HUES48 (cell line): ENCODE data around the gene PRKN.

ENCODE experiments used
- H3K27ac ChIP-seq: one replicate; pipeline ENCODE4 v1.7.0; 2013; ENCODE audit warnings: low read depth, low read length, inconsistent platforms
- H3K27me3 ChIP-seq: 2 replicates; pipeline ENCODE4 v1.6.1; 2013; ENCODE audit warnings: mild to moderate bottlenecking, low read length; ENCODE audit not compliant: control insufficient read depth, insufficient read depth
- H3K36me3 ChIP-seq: 2 replicates; pipeline ENCODE4 v1.6.1; 2013; ENCODE audit warnings: low read length; ENCODE audit not compliant: control insufficient read depth, insufficient read depth
- H3K4me1 ChIP-seq: 2 replicates; pipeline ENCODE4 v1.6.1; 2013; ENCODE audit warnings: mild to moderate bottlenecking, low read length; ENCODE audit not compliant: control insufficient read depth, insufficient read depth
- H3K4me3 ChIP-seq: 2 replicates; pipeline ENCODE4 v1.5.1; 2013; ENCODE audit warnings: mild to moderate bottlenecking, low read depth, low read length
- H3K9ac ChIP-seq: 2 replicates; pipeline ENCODE4 v1.6.1; 2013; ENCODE audit warnings: mild to moderate bottlenecking, low read depth, low read length, moderate library complexity
- H3K9me3 ChIP-seq: 2 replicates; pipeline ENCODE4 v1.6.1; 2013; ENCODE audit warnings: low read length; ENCODE audit not compliant: control insufficient read depth, insufficient read depth

The PRKN gene

DNA sequence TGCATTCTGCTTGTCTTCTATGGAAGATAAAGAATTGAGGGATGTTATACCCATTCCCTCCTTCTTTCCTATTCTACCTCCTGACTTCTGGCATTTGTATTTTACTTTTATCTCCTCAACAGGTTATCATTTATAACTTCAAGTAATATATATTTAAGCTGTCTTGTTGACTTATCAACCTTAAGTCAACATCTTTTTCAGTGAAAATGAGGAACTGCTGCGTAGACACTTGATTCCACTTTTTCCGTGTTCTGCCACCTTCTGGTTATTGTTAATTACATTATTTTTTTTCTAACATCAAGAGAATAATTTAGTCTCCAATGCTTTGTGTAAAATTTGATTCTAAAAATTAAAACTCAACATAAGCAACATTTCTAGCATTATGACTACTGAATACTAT, 107.5 kb downstream of the PRKN start:
- H3K4me1 ChIP-seq: peaks cover 7% of the 10 kb centered on the region
- H3K9ac ChIP-seq: no peak overlapping the region
- no peaks in the 10 kb centered on the region for H3K9me3 ChIP-seq
- no peak overlapping the region for H3K4me3 ChIP-seq
- no peaks in the 10 kb centered on the region for H3K36me3 ChIP-seq
- H3K27me3 ChIP-seq: no peaks in the 10 kb centered on the region
- no peak overlapping the region for H3K27ac ChIP-seq

DNA sequence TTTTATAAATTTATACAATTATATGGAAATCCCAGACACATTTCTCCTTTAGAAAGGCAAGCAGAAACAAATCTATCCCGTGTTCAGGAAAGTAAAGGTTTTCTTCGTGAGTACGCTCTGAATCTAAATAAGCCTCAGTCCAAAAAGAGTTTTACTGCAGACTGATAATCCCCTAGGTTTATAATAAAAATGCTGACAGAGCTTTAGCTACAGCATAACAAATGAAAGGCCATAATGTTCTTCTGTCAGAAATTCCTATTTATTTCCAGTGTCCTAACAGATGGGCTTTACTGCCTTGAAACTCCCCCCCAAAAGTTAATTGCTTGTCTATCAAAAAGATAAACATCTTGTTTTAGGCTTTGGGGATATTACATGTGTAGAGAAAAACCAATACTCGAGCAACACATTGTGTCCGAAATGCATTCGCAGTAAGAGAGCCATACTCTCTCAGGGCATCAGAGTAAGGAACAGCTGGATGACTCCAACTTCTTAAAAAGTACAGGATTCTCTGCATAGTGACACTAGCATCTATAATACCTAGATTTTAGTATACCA, 109.0 kb downstream of the PRKN start:
- no peak overlapping the region for H3K9ac ChIP-seq
- no peak overlapping the region for H3K4me3 ChIP-seq
- H3K4me1 ChIP-seq: peaks cover 6% of the 10 kb centered on the region; the same call in 1 of the 2 replicates
- no peaks in the 10 kb centered on the region for H3K9me3 ChIP-seq
- H3K27ac ChIP-seq: no peak overlapping the region
- H3K27me3 ChIP-seq: no peaks in the 10 kb centered on the region
- no peaks in the 10 kb centered on the region for H3K36me3 ChIP-seq

DNA sequence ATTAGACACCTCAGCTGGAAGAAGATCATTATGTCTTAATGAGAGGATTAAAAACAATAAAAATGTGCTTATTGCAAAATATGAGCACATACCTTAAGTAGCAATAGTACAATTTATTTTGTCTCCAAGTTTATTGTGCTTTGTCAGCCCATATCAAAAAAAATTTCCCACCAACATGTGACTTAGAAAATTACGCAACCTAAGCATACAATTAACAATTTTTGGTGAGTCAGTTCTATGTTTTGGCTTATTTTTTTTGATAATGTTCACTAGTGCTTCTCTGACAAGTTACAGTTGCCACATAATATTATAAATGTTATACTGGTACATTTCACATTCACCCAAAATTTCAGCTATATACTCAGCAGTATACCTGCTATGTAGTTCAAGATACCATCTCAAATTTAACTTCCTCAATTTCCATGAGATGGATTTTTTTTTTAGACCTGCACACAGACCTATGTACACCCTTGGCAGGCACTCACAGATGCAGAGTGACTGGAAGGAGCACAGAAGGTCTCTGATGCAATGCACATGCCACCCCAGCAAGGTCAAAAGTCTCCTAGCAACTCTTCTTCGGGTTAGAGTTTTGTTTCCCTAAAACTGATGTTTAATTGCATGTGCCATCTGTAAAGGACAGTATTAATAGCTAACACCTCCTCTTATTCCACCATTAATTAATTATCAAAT, 112.4 kb downstream of the PRKN start:
- H3K4me3 ChIP-seq: no peak overlapping the region
- H3K36me3 ChIP-seq: no peaks in the 10 kb centered on the region
- no peak overlapping the region for H3K9ac ChIP-seq
- no peaks in the 10 kb centered on the region for H3K4me1 ChIP-seq
- H3K27me3 ChIP-seq: no peaks in the 10 kb centered on the region
- no peak overlapping the region for H3K27ac ChIP-seq
- no peaks in the 10 kb centered on the region for H3K9me3 ChIP-seq

DNA sequence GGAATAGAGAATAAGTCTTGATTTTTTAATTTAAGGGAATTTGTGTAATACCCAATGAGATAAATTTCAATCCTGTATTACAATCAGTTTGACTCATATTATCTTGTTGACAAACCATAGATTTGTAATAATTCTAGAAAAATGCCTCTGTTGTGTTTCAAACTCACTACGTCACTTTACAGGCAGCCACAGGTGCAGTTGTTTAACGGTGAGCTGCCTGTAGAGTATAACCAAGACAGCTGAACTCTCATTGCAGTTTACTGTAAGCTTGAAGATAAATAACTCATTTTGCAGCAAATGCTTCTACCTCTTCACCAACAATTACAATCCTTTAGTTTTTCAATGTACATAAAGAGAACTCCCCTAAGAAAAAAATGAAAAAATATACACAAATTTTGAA, 114.3 kb downstream of the PRKN start:
- Histone ChIP-seq H3K36me3 (no peaks in the 10 kb centered on the region), H3K4me3 (no peak overlapping the region), H3K27ac (no peak overlapping the region), H3K27me3 (no peaks in the 10 kb centered on the region), H3K9me3 (no peaks in the 10 kb centered on the region), H3K9ac (no peak overlapping the region), H3K4me1 (no peaks in the 10 kb centered on the region)

DNA sequence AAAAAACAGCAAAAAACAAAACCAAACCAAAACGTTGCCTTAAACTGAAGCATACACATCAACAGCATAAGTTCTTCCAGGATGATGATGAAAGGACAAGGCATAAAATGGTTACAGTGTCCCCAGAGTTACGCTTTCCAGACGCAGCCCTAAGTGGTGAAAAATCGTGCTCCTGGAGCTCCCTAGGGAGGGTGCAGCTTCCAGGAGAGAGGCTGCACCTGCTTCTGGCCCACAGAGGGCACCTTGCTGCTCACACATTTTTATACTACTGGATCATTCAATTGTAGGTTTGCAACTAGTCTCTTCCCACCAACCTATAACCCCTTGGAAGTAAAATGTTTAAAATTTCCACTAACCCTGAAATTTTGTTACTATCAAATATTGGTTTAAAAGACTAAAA, 115.0 kb downstream of the PRKN start:
- Histone ChIP-seq H3K9ac (no peak overlapping the region), H3K27me3 (no peaks in the 10 kb centered on the region), H3K4me3 (no peak overlapping the region), H3K4me1 (no peaks in the 10 kb centered on the region), H3K27ac (no peak overlapping the region), H3K36me3 (no peaks in the 10 kb centered on the region), H3K9me3 (no peaks in the 10 kb centered on the region)

DNA sequence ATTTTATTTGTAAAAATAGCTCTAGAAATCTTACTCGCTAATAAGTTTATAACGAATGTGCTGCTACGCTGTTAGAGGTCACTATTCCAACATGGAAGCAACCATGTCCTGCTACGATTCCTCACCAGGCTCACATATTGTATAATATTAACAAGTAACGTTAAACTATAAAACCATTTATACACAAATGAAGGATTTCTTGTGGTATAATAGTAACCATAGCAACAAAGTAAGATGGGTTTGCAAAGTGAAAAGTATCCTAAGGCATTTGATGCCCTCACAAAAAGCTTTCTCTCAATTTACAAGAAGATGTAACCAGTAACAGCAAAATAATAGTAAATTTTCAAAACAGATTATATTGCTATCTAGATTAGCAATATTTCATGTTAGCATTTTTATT, 117.2 kb downstream of the PRKN start:
- no peak overlapping the region for H3K4me3 ChIP-seq

DNA sequence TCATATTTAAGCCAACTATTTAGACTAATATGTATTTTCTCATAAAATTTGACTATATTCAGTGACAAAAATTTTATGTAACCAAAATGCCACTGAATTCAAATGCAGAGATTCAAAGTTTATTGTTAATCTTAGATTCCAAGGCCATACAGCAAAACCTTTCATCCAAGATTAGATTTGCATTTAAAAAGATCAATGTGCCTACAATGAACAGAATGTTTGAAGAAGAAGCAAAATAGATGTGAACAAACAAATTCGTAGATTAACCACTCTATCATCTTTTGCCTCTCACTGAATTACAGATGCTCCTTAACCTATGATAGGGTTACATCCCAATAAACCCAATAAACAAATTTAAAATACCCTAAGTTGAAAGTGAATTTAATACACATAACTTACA, 121.7 kb downstream of the PRKN start:
- no peak overlapping the region for H3K27ac ChIP-seq
- H3K9me3 ChIP-seq: no peaks in the 10 kb centered on the region
- no peak overlapping the region for H3K9ac ChIP-seq
- H3K4me1 ChIP-seq: peaks cover 15% of the 10 kb centered on the region
- H3K4me3 ChIP-seq: no peak overlapping the region
- H3K27me3 ChIP-seq: no peaks in the 10 kb centered on the region
- H3K36me3 ChIP-seq: no peaks in the 10 kb centered on the region

More for the DNA sequence above, 117.2 kb downstream of the PRKN start:
- Histone ChIP-seq H3K27ac (no peak overlapping the region), H3K9ac (no peak overlapping the region), H3K36me3 (no peaks in the 10 kb centered on the region), H3K27me3 (no peaks in the 10 kb centered on the region), H3K9me3 (no peaks in the 10 kb centered on the region), H3K4me1 (no peaks in the 10 kb centered on the region)

DNA sequence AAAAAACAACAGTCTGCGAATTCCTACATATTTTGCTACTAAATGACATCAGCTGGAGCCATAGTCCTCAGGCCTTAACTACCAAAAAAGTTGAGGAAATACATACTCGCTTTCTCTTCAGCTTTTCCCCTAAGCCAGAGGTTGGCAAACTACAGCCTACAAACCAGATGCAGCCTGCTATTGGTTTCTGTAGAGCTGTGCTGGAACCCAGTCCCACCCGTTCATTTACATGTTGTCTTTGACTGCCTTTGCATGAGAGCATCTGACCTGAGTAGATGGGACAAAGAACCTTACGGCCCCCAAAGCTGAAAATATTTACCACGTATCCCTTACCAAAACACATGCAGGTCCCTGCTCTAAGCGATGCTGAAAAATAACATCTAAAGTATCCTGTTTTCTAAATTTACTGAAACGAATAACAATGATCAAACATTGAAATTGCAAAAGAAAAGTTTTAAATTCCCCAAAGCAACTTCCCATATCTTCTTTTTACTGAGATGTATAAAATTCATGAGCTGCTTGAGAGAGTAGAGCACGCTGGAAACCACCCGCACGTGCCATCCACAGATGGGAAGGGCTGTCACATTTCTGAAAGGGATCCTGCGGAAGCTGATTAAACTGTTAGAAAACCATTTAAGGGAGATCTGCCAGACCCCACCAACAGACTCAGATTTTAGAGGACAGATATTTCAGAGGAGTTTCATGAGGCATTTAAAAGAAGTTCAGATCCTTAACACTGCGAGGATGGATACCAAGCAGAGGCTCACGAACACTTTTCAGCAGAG, 124.1 kb downstream of the PRKN start:
- H3K4me1 ChIP-seq: peaks cover 15% of the 10 kb centered on the region
- no peak overlapping the region for H3K27ac ChIP-seq
- H3K9ac ChIP-seq: no peak overlapping the region
- no peak overlapping the region for H3K4me3 ChIP-seq
- H3K9me3 ChIP-seq: no peaks in the 10 kb centered on the region
- H3K27me3 ChIP-seq: no peaks in the 10 kb centered on the region
- no peaks in the 10 kb centered on the region for H3K36me3 ChIP-seq

DNA sequence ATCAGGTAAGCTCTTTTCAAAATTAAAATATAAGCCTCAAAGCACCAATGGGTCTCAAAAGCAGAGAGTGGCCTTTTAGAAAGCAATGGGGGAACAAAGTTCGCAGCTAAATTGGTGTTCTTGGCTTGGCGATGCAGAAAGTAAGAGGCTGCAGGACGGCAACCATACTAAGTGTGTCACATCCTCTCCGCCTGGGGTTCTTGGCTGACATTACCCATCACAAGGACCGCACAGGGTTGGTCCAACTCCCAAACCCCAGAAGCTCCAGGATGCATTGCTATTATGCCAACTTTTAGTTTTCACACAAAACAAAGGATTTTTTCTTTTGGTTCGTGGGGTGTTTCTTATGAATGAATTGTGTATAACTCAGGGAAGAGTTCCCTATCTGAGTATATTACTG, 124.8 kb downstream of the PRKN start:
- Histone ChIP-seq H3K9me3 (no peaks in the 10 kb centered on the region), H3K4me3 (no peak overlapping the region), H3K9ac (no peak overlapping the region), H3K27me3 (no peaks in the 10 kb centered on the region), H3K27ac (no peak overlapping the region), H3K4me1 (peaks cover 15% of the 10 kb centered on the region), H3K36me3 (no peaks in the 10 kb centered on the region)

DNA sequence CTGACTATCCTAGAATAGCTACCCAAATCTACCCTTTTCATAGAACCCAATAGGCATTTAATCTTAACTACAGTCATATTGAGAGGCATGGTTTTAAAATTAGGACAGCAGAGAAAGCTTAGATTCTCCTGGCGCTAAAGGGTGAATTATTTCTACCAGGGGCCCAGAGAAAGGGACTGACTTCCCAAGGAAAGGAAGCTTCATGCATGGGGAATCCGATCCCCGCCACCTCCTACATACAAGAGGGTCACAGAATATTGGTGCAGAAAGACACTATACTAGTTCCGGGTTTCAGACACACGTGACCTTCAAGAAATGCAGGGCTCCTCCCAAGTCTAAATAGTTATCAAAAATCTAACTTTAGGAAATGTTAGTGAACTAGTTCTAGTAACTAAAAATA, 130.9 kb downstream of the PRKN start:
- Histone ChIP-seq H3K9ac (no peak overlapping the region), H3K36me3 (no peaks in the 10 kb centered on the region), H3K4me3 (no peak overlapping the region)

DNA sequence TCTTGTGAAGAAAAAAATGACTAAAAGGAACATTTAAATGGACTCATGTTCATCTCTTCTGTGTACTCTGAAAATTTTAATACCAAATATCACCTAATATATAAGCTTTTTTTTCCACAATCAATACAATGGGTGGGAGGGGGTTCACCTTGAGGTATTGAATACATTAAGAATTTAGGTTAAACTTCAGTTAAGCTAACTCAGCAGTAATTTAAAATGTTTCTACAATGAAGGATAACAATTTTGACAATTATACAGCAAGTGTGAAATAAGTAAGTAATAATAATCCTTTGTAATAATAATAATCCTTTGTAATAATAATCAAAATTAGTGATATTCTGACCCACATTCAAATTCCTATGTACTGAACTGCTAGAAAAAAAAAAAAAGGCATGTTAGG, 136.0 kb downstream of the PRKN start:
- Histone ChIP-seq H3K36me3 (no peaks in the 10 kb centered on the region), H3K9me3 (no peaks in the 10 kb centered on the region), H3K4me3 (no peak overlapping the region), H3K9ac (no peak overlapping the region), H3K4me1 (peaks cover 9% of the 10 kb centered on the region), H3K27ac (no peak overlapping the region), H3K27me3 (no peaks in the 10 kb centered on the region)

More for the DNA sequence above, 130.9 kb downstream of the PRKN start:
- no peaks in the 10 kb centered on the region for H3K27me3 ChIP-seq
- no peak overlapping the region for H3K27ac ChIP-seq
- no peaks in the 10 kb centered on the region for H3K9me3 ChIP-seq
- H3K4me1 ChIP-seq: no peaks in the 10 kb centered on the region
